Aorta (tissue), 5 donors: ENCODE measurements around the gene C1orf105. TPM values are rescaled to one million over a fixed set of nuclear protein-coding genes. Genes with fewer than 3 reads are reported as not detected.
"Not testable (repeated sequence)": the region's sequence is repeated elsewhere in the genome, so short reads cannot be mapped to it uniquely, and the experiment has no call there.

Experiments used
- ATAC-seq: fragments of 200-7000 bp; cut with Tn5 transposase; one replicate; pipeline ENCODE4 v1.9.1; 2022; ENCODE audit warnings: moderate library complexity; ENCODE audit not compliant: low FRiP score
- DNase-seq, 2 donors: peaks; one replicate each; pipeline ENCODE4 v3.0.0-alpha.2; 2020
- H3K27ac ChIP-seq, 2 donors: one replicate each; pipeline ENCODE4 v1.5.1; 2013; ENCODE audit warnings: low read length in 2 of 2, mild to moderate bottlenecking in 2 of 2, moderate library complexity in 2 of 2, control low read depth in 1 of 2, inconsistent platforms in 1 of 2, low read depth in 1 of 2
- H3K27me3 ChIP-seq, 2 donors: one replicate each; pipeline ENCODE4 v1.6.1; 2013; ENCODE audit warnings: control low read depth in 1 of 2, low read length in 1 of 2, mild to moderate bottlenecking in 1 of 2, moderate library complexity in 1 of 2; ENCODE audit not compliant: insufficient read depth in 2 of 2, control insufficient read depth in 1 of 2
- H3K36me3 ChIP-seq, 2 donors: one replicate each; pipeline ENCODE4 v1.6.1; 2013; ENCODE audit warnings: control low read depth in 1 of 2, low read length in 1 of 2, mild to moderate bottlenecking in 1 of 2; ENCODE audit not compliant: insufficient read depth in 2 of 2, control insufficient read depth in 1 of 2
- H3K4me1 ChIP-seq, 2 donors: one replicate each; pipeline ENCODE4 v1.6.1; 2013; ENCODE audit warnings: low read length in 2 of 2, control low read depth in 1 of 2, mild to moderate bottlenecking in 1 of 2, moderate library complexity in 1 of 2; ENCODE audit not compliant: insufficient read depth in 2 of 2, control insufficient read depth in 1 of 2
- H3K4me3 ChIP-seq, 2 donors: one replicate each; pipeline ENCODE4 v1.5.1; 2013; ENCODE audit warnings: low read length in 2 of 2, control low read depth in 1 of 2, mild to moderate bottlenecking in 1 of 2
- H3K9me3 ChIP-seq: one replicate; pipeline ENCODE4 v1.6.1; 2013; ENCODE audit warnings: mild to moderate bottlenecking, low read length; ENCODE audit not compliant: control insufficient read depth
- WGBS, 2 donors: extraction: QIAGEN DNeasy Blood & Tissue Kit; methylation state at CpG; one replicate each; pipeline ENCODE4 v1.1.7; 2013; 5-methylcytosine and 5-hydroxymethylcytosine counted together
- intact Hi-C, 2 donors: fragments of 100-400 bp; cut with DNase I; formaldehyde crosslinking; loops; one replicate each; pipeline versions ENCODE4 v1.14.2 to v1.15.0; 2022
- long read RNA-seq, 2 donors: library from polyadenylated mRNA; unstranded; transcript quantifications; one replicate each; pipeline ENCODE4 v2.0.0, GENCODE V29; 2020 to 2021
- polyA plus RNA-seq, 2 donors: library from polyadenylated mRNA; stranded (reverse); fragments of 200-250 nt; gene quantifications; one replicate each; pipeline ENCODE4 v1.2.3, GENCODE V29; 2013
- total RNA-seq, 2 donors: library from RNA; stranded (reverse); fragmentation: NEBNext Ultra II Directional; extraction: Animal tissue kit (Norgen Biotek cat#: 25700); gene quantifications; one replicate each; pipeline ENCODE4 v1.2.1, GENCODE V29; 2021
- donor health status: healthy with polysubstance abuse.
- donor health status: Bipolar disorder and iron deficiency.
- donor health status: DM: no; HTN: no; CAD: no.
- donor health status: DM: no; HTN: no; CAD: no.
- donor health status: DM: yes; HTN: yes; CAD: no.

The C1orf105 gene, protein sequence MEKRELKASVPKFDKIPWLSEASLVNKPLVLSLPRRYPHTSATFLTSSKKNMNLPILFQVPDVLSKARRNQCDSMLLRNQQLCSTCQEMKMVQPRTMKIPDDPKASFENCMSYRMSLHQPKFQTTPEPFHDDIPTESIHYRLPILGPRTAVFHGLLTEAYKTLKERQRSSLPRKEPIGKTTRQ
- total RNA-seq (not detected), polyA plus RNA-seq (not detected)
- long read RNA-seq, donor 1 = 0 reads
- long read RNA-seq, donor 2 = 0 reads

DNA sequence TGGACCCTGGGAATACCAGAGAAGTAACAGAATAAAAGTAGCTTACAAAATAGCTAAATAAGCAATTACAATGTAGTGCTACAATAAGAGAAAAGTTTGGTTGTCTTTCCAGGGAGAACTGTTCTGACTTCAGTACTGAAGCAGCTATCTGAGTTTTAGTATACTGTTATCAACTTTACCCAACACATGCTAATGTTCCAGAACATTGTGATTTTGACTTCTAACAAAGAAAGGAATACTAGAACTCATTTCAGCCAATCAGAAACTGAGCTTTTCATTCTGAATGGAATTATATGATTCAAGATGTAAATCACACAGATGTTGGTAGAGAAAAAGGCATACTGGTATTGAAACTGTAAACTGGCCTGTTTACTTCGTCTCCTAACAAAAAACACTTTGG is at the start of gene C1orf105:
TSS of gene C1orf105 (plus strand) at position 301 of the 400 bp plus-strand sequence. CDS start 201 bp downstream, outside the sequence.
- intact Hi-C loops = no loop called here
- no peak for ATAC-seq

GRCh38 chr1:172371646-172372045 is 48.8 kb upstream of the C1orf105 start:
- H3K4me1 ChIP-seq, intact Hi-C loops, H3K27me3 ChIP-seq, DNase-seq, H3K27ac ChIP-seq, ATAC-seq, H3K4me3 ChIP-seq, H3K36me3 ChIP-seq, H3K9me3 ChIP-seq: not testable (repeated sequence)
- WGBS, 2 donors = 91 to 98% methylated on average over 1 to 2 of the region's 3 CpGs

More for the DNA sequence above, at the start of gene C1orf105:
- no peak for DNase-seq
- Histone ChIP-seq H3K36me3 (no peaks in the 10 kb centered on the region), H3K9me3 (no peaks in the 10 kb centered on the region), H3K4me1 (no peaks in the 10 kb centered on the region), H3K27ac (no peak within 1 kb of the TSS), H3K27me3 (no peaks in the 10 kb centered on the region), H3K4me3 (no peak within 1 kb of the TSS)
- 94 to 100% methylated on average over 1 of the region's 1 CpG for WGBS, 2 donors

GRCh38 chr1:172373864-172374263 is 46.6 kb upstream of the C1orf105 start:
- H3K9me3 ChIP-seq = no peaks in the 10 kb centered on the region
- no peaks in the 10 kb centered on the region for H3K27me3 ChIP-seq
- no peak for DNase-seq
- no peaks in the 10 kb centered on the region for H3K4me1 ChIP-seq
- WGBS, 2 donors = 78 to 86% methylated on average over 1 of the region's 1 CpG
- H3K27ac ChIP-seq = no peak overlapping the region
- intact Hi-C loops = no loop called here
- H3K36me3 ChIP-seq = no peaks in the 10 kb centered on the region
- no peak for ATAC-seq
- no peak overlapping the region for H3K4me3 ChIP-seq

DNA sequence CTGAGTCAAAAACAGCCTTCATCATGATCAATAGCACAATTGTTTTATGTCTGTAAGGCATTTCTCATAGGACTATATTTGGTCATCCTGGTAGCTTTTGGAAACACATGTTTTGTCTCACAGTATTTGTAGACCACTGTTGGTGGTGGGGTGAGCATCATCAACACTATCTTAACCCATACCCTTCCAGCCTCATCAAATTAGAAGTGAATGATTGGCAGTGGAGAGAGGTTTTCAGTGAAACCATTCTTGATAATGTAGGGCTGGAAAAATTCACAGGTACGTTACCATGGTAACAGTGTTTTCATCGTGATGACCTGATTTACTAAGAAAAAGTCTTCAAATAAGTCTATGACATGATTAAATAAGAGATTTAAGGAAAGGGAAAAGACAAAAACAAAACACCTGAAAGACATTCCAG is 45.3 kb upstream of the C1orf105 start:
- DNase-seq (no peak), ATAC-seq (no peak)
- no peak overlapping the region for H3K4me3 ChIP-seq
- no peaks in the 10 kb centered on the region for H3K36me3 ChIP-seq
- no peaks in the 10 kb centered on the region for H3K27me3 ChIP-seq
- 86 to 89% methylated on average over 2 of the region's 2 CpGs for WGBS, 2 donors
- intact Hi-C loops = no loop called here
- no peak overlapping the region for H3K27ac ChIP-seq
- H3K4me1 ChIP-seq = no peaks in the 10 kb centered on the region
- no peaks in the 10 kb centered on the region for H3K9me3 ChIP-seq

DNA sequence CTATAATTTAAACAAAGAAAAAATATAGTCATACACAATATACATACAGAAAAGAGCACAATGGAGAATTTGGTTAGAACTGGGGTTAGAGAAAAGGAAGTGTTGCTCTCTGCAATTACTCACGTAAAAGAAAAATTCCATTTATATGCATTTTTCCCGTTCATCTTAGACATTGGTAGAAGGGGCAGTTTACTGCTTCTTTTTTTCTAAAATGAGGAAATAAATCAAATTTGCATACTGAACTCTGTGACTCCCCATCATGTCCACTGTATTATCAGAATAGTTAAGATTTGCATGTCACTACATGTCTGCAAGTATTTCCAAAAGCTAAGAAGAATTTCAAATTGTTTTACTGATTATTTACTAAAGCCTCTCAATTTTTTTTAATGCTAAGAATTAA is 44.1 kb upstream of the C1orf105 start:
- Histone ChIP-seq H3K4me1 (no peaks in the 10 kb centered on the region), H3K4me3 (no peak overlapping the region), H3K36me3 (no peaks in the 10 kb centered on the region), H3K27me3 (no peaks in the 10 kb centered on the region), H3K9me3 (no peaks in the 10 kb centered on the region), H3K27ac (no peak overlapping the region)
- intact Hi-C loops = no loop called here
- ATAC-seq (no peak), DNase-seq (no peak)
- 84 to 85% methylated on average over 2 of the region's 2 CpGs for WGBS, 2 donors

GRCh38 chr1:172377565-172377964 is 42.9 kb upstream of the C1orf105 start:
- Histone ChIP-seq H3K4me1 (peaks cover 0 to 4% of the 10 kb centered on the region in 2 donors), H3K27ac (no peak overlapping the region), H3K36me3 (no peaks in the 10 kb centered on the region), H3K27me3 (no peaks in the 10 kb centered on the region), H3K4me3 (no peak overlapping the region), H3K9me3 (no peaks in the 10 kb centered on the region)
- intact Hi-C loops = no loop called here
- DNase-seq (no peak), ATAC-seq (no peak)

DNA sequence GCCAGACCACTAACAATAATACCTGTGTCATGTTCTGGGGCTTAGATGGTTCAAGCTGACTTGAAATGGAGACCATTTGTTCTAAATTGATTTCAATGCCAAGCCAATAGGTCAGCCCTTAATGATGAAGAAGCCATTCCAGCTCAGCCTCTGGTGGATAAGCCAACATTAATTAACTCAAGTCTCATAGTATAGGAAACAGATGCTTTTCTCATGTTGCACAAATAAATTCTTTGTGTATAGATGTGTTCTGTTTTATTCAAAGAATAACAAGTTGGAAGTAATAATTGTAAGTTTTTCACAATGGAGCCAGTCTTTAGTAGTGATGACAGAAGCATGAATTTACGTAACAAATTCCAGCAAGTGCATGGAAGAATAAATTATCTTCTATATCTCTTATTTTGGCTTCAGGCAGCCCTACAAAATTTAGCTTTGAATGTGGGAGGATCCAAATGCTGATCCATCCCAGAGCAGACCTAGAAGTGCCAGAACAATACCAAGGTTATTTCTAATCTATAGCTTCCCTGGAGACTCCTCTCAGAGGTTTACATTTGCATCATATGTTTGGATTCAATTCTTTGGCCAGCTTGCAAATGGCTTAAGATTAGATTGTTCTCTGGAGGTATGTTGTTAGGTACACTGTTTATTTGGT is 42.2 kb upstream of the C1orf105 start:
- Histone ChIP-seq H3K9me3 (no peaks in the 10 kb centered on the region), H3K36me3 (no peaks in the 10 kb centered on the region), H3K27me3 (no peaks in the 10 kb centered on the region), H3K4me1 (peaks cover 0 to 4% of the 10 kb centered on the region in 2 donors), H3K4me3 (no peak overlapping the region), H3K27ac (no peak overlapping the region)
- DNase-seq (no peak), ATAC-seq (no peak)
- intact Hi-C loops = no loop called here
- WGBS, 2 donors = 97 to 98% methylated on average over 1 of the region's 1 CpG

- Histone ChIP-seq H3K4me3 (no peak overlapping the region), H3K9me3 (no peaks in the 10 kb centered on the region), H3K27ac (no peak overlapping the region), H3K4me1 (peaks cover 2 to 4% of the 10 kb centered on the region in 2 donors), H3K36me3 (no peaks in the 10 kb centered on the region), H3K27me3 (no peaks in the 10 kb centered on the region)
- ATAC-seq (no peak), DNase-seq (no peak)
- intact Hi-C loops = no loop called here
- 46 to 53% methylated on average over 6 of the region's 6 CpGs for WGBS, 2 donors
Measured at GRCh38 chr1:172380441-172381244, 39.8 kb upstream of the C1orf105 start.
